HepG2 (cell line): ENCODE measurements around the gene CDK1. TPM values are rescaled to one million over a fixed set of nuclear protein-coding genes. Genes with fewer than 3 reads are reported as not detected.
"Not testable (repeated sequence)": the region's sequence is repeated elsewhere in the genome, so short reads cannot be mapped to it uniquely, and the experiment has no call there.

Experiments
- ATAC-seq: fragments of 200-7000 bp; cut with Tn5 transposase; 3 replicates; pipeline ENCODE4 v1.9.1; 2020; ENCODE audit warnings: mild to moderate bottlenecking, moderate library complexity
- BruUV-seq: library from RNA; stranded (reverse); fragments of 400-500 nt; replicated peaks from 2 replicates; lab custom pipeline; 2021; lab: Mats Ljungman, UMichigan
- CTCF ChIA-PET: fragments of 300-600 bp; formaldehyde crosslinking; extraction: SDS; loops from one replicate; lab custom pipeline; 2021; ENCODE audit warnings: low total read pairs, inconsistent platforms, low intra/inter-chr PET ratio; lab: Yijun Ruan, JAX
- POLR2A ChIA-PET: fragments of 350-600 bp; sonication (Branson Sonifier 250); formaldehyde crosslinking; loops from one replicate; lab custom pipeline; 2020; ENCODE audit warnings: antibody characterized with exemption, inconsistent platforms; lab: Yijun Ruan, JAX
- DNase-seq: peaks from one replicate; pipeline ENCODE4 v3.0.0-alpha.2; 2015; ENCODE audit warnings: low spot score
- FAIRE-seq: peaks from 3 replicates; lab custom pipeline; 2011; peaks lifted over from hg19 to GRCh38; lab: Jason Lieb, UNC
- H2AFZ ChIP-seq: one replicate; pipeline ENCODE4 v1.6.1; 2011; ENCODE audit warnings: low read length, inconsistent platforms
- H3K27ac ChIP-seq: fragments of 300-600 bp; 3 replicates; pipeline ENCODE4 v1.8.0; 2011; ENCODE audit warnings: mixed run types, mild to moderate bottlenecking, mixed read lengths, low read length, inconsistent platforms; ENCODE audit not compliant: insufficient read depth; ENCODE audit errors: extremely low read length
- H3K27me3 ChIP-seq, 2 experiments: fragments of 200-600 bp in 1 of 2; 2 replicates in 1 of 2; 3 replicates in 1 of 2; pipeline versions ENCODE4 v1.6.0 to v1.8.0; 2011; ENCODE audit warnings: low read length in 2 of 2, mild to moderate bottlenecking in 2 of 2, moderate library complexity in 2 of 2, inconsistent platforms in 1 of 2; ENCODE audit not compliant: insufficient read depth in 2 of 2, control insufficient read depth in 1 of 2
- H3K36me3 ChIP-seq, 2 experiments: fragments of 200-600 bp in 1 of 2; replicated peaks in 1 of 2; 2 replicates in 1 of 2; 3 replicates in 1 of 2; pipeline versions ENCODE4 v1.5.1 to v1.8.0; 2011; ENCODE audit warnings: low read length in 2 of 2, inconsistent platforms in 1 of 2; ENCODE audit not compliant: insufficient read depth in 2 of 2, control insufficient read depth in 1 of 2
- H3K4me1 ChIP-seq: 2 replicates; pipeline ENCODE4 v1.5.1; 2012; ENCODE audit warnings: low read length, inconsistent platforms; ENCODE audit not compliant: insufficient read depth
- H3K4me2 ChIP-seq: 2 replicates; pipeline ENCODE4 v1.6.0; 2011; ENCODE audit warnings: low read depth, low read length, inconsistent platforms
- H3K4me3 ChIP-seq, 3 experiments: fragments of 200-600 bp in 1 of 3; sonication (generic), shearing (Covaris generic) in 1 of 3; replicated peaks in 1 of 3; 2 replicates each; pipeline ENCODE4 v1.5.1; 2011 to 2016; ENCODE audit warnings: low read length in 3 of 3, inconsistent platforms in 2 of 3, low read depth in 2 of 3, mild to moderate bottlenecking in 2 of 3, control low read depth in 1 of 3, mixed read lengths in 1 of 3; ENCODE audit not compliant: insufficient read depth in 1 of 3
- H3K79me2 ChIP-seq: one replicate; pipeline ENCODE4 v1.6.1; 2011; ENCODE audit warnings: low read length, inconsistent platforms; ENCODE audit not compliant: insufficient read depth
- H3K9ac ChIP-seq: 2 replicates; pipeline ENCODE4 v1.6.0; 2011; ENCODE audit warnings: mild to moderate bottlenecking, low read depth, low read length, inconsistent platforms; ENCODE audit not compliant: insufficient read depth
- H3K9me3 ChIP-seq: 2 replicates; pipeline ENCODE4 v1.5.1; 2012; ENCODE audit warnings: mild to moderate bottlenecking, low read length
- H4K20me1 ChIP-seq: 2 replicates; pipeline ENCODE4 v1.6.0; 2011; ENCODE audit warnings: inconsistent platforms, mild to moderate bottlenecking, low read length, moderate library complexity; ENCODE audit not compliant: insufficient read depth
- CC2D1A ChIP-seq: sonication (generic); formaldehyde crosslinking; IDR thresholded peaks from 2 replicates; pipeline ENCODE4 v1.8.1; 2023; ENCODE audit warnings: mild to moderate bottlenecking, missing genetic modification reagents
- MBD4 ChIP-seq: IDR thresholded peaks from 2 replicates; pipeline ENCODE4 v1.6.1; 2012; ENCODE audit warnings: low read length, inconsistent platforms, borderline replicate concordance
- ZHX2 ChIP-seq, 2 experiments: sonication (generic) in 1 of 2; formaldehyde crosslinking in 1 of 2; IDR thresholded peaks; 2 replicates each; pipeline versions ENCODE4 v1.6.1 to v1.9.0; 2014 to 2022; ENCODE audit warnings: antibody characterized with exemption in 1 of 2, borderline replicate concordance in 1 of 2, inconsistent platforms in 1 of 2, low read depth in 1 of 2, missing genetic modification reagents in 1 of 2
- WGBS: methylation state at CpG from one replicate; pipeline ENCODE4 v1.1.6; 2017; ENCODE audit warnings: low lambda C conversion rate; 5-methylcytosine and 5-hydroxymethylcytosine counted together
- in situ Hi-C: cut with HindIII; loops from 2 replicates; pipeline ENCODE4 v1.10.0; 2017; ENCODE audit warnings: low pct_unique_long_range_greater_than_20kb; ENCODE audit not compliant: extremely low pct_ligation_motif_present
- intact Hi-C: fragments of 100-400 bp; cut with micrococcal nuclease; formaldehyde crosslinking; loops from one replicate; pipeline ENCODE4 v1.10.0; 2022; ENCODE audit not compliant: unreplicated experiment
- polyA plus RNA-seq, 8 experiments: library from polyadenylated mRNA; depleted of rRNA in 3 of 8; stranded (reverse) in 7 of 8; unstranded in 1 of 8; fragments of >200 nt; fragmentation: Illumina TruSeq in 4 of 8; extraction: Trizol in 4 of 8; gene quantifications; 2 replicates each; pipeline versions ENCODE4 v1.2.1 to v1.2.3, GENCODE V29; 2011 to 2016; ENCODE audit warnings: low read depth in 4 of 8, missing spikeins in 1 of 8, mixed read lengths in 1 of 8; ENCODE audit not compliant: insufficient read depth in 1 of 8
- total RNA-seq, 5 experiments: library from RNA; depleted of rRNA; stranded (reverse); fragments of >200 nt; fragmentation: Illumina TruSeq; extraction: Trizol; gene quantifications; 2 replicates each; pipeline ENCODE4 v1.2.3, GENCODE V29; 2016; ENCODE audit warnings: low read depth in 1 of 5

Gene CDK1
- total and polyA plus RNA-seq, 2 of the 13 experiments (the other 11 are each of a cell fraction or from before 2014, with no cell fraction given): 42.6 to 132 TPM

GRCh38 chr10:60832136-60832535 is 53.9 kb downstream of the CDK1 start:
- H3K27ac ChIP-seq, in situ Hi-C loops, H3K4me3 ChIP-seq, H4K20me1 ChIP-seq, intact Hi-C loops, ATAC-seq, H3K9me3 ChIP-seq, FAIRE-seq, H3K27me3 ChIP-seq, H3K4me2 ChIP-seq, H3K79me2 ChIP-seq, POLR2A ChIA-PET, BruUV-seq, H2AFZ ChIP-seq, H3K4me1 ChIP-seq, CTCF ChIA-PET, DNase-seq, H3K9ac ChIP-seq, H3K36me3 ChIP-seq: not testable (repeated sequence)
- 62% methylated on average over 4 of the region's 4 CpGs for WGBS

- FAIRE-seq: no peak
- DNase-seq: no peak
- intact Hi-C loops (no loop called here), in situ Hi-C loops (no loop called here)
- CTCF ChIA-PET: no interaction called here
- Histone ChIP-seq H3K27ac (no peak overlapping the region), H3K4me1 (no peaks in the 10 kb centered on the region), H4K20me1 (no peaks in the 10 kb centered on the region), H3K9ac (no peak overlapping the region), H3K79me2 (no peaks in the 10 kb centered on the region), H3K27me3 (no peaks in the 10 kb centered on the region; a peak in 1 of 5 replicates), H3K9me3 (no peaks in the 10 kb centered on the region), H3K36me3 (no peaks in the 10 kb centered on the region), H3K4me3 (no peak overlapping the region), H3K4me2 (no peak overlapping the region), H2AFZ (no peak overlapping the region)
- BruUV-seq: no TSS peak
- POLR2A ChIA-PET: no interaction called here
- TF ChIP-seq MBD4: no peak
- ATAC-seq: no peak
Measured at GRCh38 chr10:60834401-60834800, 56.1 kb downstream of the CDK1 start.

- H3K4me3 ChIP-seq: no peak overlapping the region
- H4K20me1 ChIP-seq: no peaks in the 10 kb centered on the region
- in situ Hi-C loops (no loop called here), intact Hi-C loops (no loop called here)
- CTCF ChIA-PET: no interaction called here
- H3K79me2 ChIP-seq: no peaks in the 10 kb centered on the region
- no peaks in the 10 kb centered on the region for H3K4me1 ChIP-seq
- WGBS: 50% methylated on average over 2 of the region's 2 CpGs
- no peaks in the 10 kb centered on the region for H3K36me3 ChIP-seq
- no peaks in the 10 kb centered on the region; a peak in 1 of 5 replicates for H3K27me3 ChIP-seq
- DNase-seq (no peak), ATAC-seq (no peak), FAIRE-seq (no peak)
- BruUV-seq: no TSS peak
- no peak overlapping the region for H3K27ac ChIP-seq
- H3K4me2 ChIP-seq: no peak overlapping the region
- no peak overlapping the region for H3K9ac ChIP-seq
- H2AFZ ChIP-seq: no peak overlapping the region
- no peaks in the 10 kb centered on the region for H3K9me3 ChIP-seq
- POLR2A ChIA-PET: no interaction called here
- TF ChIP-seq ZHX2 (IDR thresholded peaks at IDR 0.05; ENCODE audit: low read depth) (no peak), ZHX2 (CRISPR knock-in tag; IDR thresholded peaks at IDR 0.05; ENCODE audit: borderline replicate concordance) (no peak), CC2D1A (CRISPR knock-in tag) (no peak)
Measured at GRCh38 chr10:60835049-60835448, 56.8 kb downstream of the CDK1 start.
